Activated naive CD4-positive, alpha-beta T cell treated with anti-CD3 and anti-CD28 coated beads, Interleukin-2, amount 50 U/mL, for 16 hours (primary cell): ENCODE measurements around the gene THBS3.
"Not testable (repeated sequence)": the region's sequence is repeated elsewhere in the genome, so short reads cannot be mapped to it uniquely, and the experiment has no call there.

Experiments
- DNase-seq: peaks from one replicate; pipeline ENCODE4 v3.0.0-alpha.2; 2020

The THBS3 gene

GRCh38 chr1:155206891-155207805 is 549 bp downstream of the THBS3 start:
- DNase-seq, result peak; percentile 91

- no peak for DNase-seq
Measured at GRCh38 chr1:155205969-155206593, 1.6 kb downstream of the THBS3 start.

- DNase-seq, result no peak
Measured at GRCh38 chr1:155205035-155205434, 2.7 kb downstream of the THBS3 start.

GRCh38 chr1:155202731-155203515 is 4.8 kb downstream of the THBS3 start:
- no peak for DNase-seq

GRCh38 chr1:155202198-155202597 is 5.5 kb downstream of the THBS3 start:
- DNase-seq, result no peak

- DNase-seq, result no peak
Measured at GRCh38 chr1:155200920-155201319, 6.8 kb downstream of the THBS3 start.

GRCh38 chr1:155199792-155200191 is 7.9 kb downstream of the THBS3 start:
- DNase-seq, result no peak

- DNase-seq, result no peak
Measured at GRCh38 chr1:155198547-155198906, 9.2 kb downstream of the THBS3 start.

GRCh38 chr1:155197901-155198546 is 9.7 kb downstream of the THBS3 start:
- DNase-seq, result no peak

- DNase-seq, result no peak
Measured at GRCh38 chr1:155196893-155197638, 10.6 kb downstream of the THBS3 start.

GRCh38 chr1:155196103-155196892 is 11.4 kb downstream of the THBS3 start:
- no peak for DNase-seq

GRCh38 chr1:155195201-155196102 is 12.2 kb downstream of the THBS3 start:
- DNase-seq, result no peak

GRCh38 chr1:155193991-155194240 is 13.8 kb downstream of the THBS3 start:
- DNase-seq, result not testable (repeated sequence)

GRCh38 chr1:155193275-155193990 is 14.3 kb downstream of the THBS3 start:
- peak; percentile 75 for DNase-seq

GRCh38 chr1:155192346-155193274 is 15.1 kb downstream of the THBS3 start:
- peak; percentile 31 for DNase-seq

GRCh38 chr1:155191904-155192303 is 15.8 kb downstream of the THBS3 start:
- DNase-seq, result no peak

GRCh38 chr1:155189926-155190325 is 17.8 kb downstream of the THBS3 start:
- not testable (repeated sequence) for DNase-seq

- no peak for DNase-seq
Measured at GRCh38 chr1:155188268-155188667, 19.4 kb downstream of the THBS3 start.

GRCh38 chr1:155187456-155187891 is 20.2 kb downstream of the THBS3 start:
- DNase-seq, result no peak
